Caco-2 (cell line): Measurements from ENCODE around the gene AOPEP. TPM values are rescaled to one million over a fixed set of nuclear protein-coding genes. Genes with fewer than 3 reads are reported as not detected.

Experiments used
- BruUV-seq: library from RNA; stranded (reverse); fragments of 400-500 nt; replicated peaks from 2 replicates; lab custom pipeline; 2021; lab: Mats Ljungman, UMichigan
- CTCF ChIA-PET: fragments of 300-600 bp; sonication (Branson Sonifier 250); formaldehyde crosslinking; loops from one replicate; lab custom pipeline; 2022; ENCODE audit warnings: antibody characterized with exemption; lab: Charles Lee
- POLR2A ChIA-PET: fragments of 300-600 bp; sonication (Branson Sonifier 250); formaldehyde crosslinking; loops from one replicate; lab custom pipeline; 2022; ENCODE audit warnings: antibody characterized with exemption; lab: Charles Lee
- DNase-seq, 2 experiments: peaks; one replicate each; pipeline versions ENCODE4 v3.0.0 to v3.0.0-alpha.2; 2020 to 2022
- H3K27me3 ChIP-seq: replicated peaks from 2 replicates; pipeline ENCODE4 v1.6.0; 2011; ENCODE audit warnings: low read length; ENCODE audit not compliant: control insufficient read depth, insufficient read depth
- H3K36me3 ChIP-seq: 2 replicates; pipeline ENCODE4 v1.5.1; 2011; ENCODE audit warnings: low read length; ENCODE audit not compliant: control insufficient read depth, insufficient read depth
- H3K4me1 ChIP-seq: fragments of 250-450 bp; sonication (Bioruptor Pico); 2 replicates; pipeline ENCODE4 v1.5.1; 2020; ENCODE audit warnings: mild to moderate bottlenecking
- H3K4me3 ChIP-seq: 2 replicates; pipeline ENCODE4 v1.5.1; 2011; ENCODE audit warnings: low read depth, mild to moderate bottlenecking, control low read depth, low read length
- H3K9me3 ChIP-seq: fragments of 250-450 bp; sonication (Bioruptor Pico); 2 replicates; pipeline ENCODE4 v1.5.1; 2020; ENCODE audit warnings: mild to moderate bottlenecking, moderate library complexity
- H3K27ac Mint-ChIP-seq: one replicate; pipeline ENCODE4 v1.8.0; 2022; ENCODE audit warnings: mixed read lengths; ENCODE audit not compliant: unreplicated experiment
- H3K27me3 Mint-ChIP-seq: one replicate; pipeline ENCODE4 v1.8.0; 2022; ENCODE audit warnings: mixed read lengths; ENCODE audit not compliant: insufficient read depth, unreplicated experiment
- H3K36me3 Mint-ChIP-seq: one replicate; pipeline ENCODE4 v1.8.0; 2022; ENCODE audit warnings: mild to moderate bottlenecking, mixed read lengths; ENCODE audit not compliant: insufficient read depth, unreplicated experiment
- H3K4me1 Mint-ChIP-seq: one replicate; pipeline ENCODE4 v1.8.0; 2022; ENCODE audit warnings: low read depth, mixed read lengths; ENCODE audit not compliant: unreplicated experiment
- H3K4me3 Mint-ChIP-seq: one replicate; pipeline ENCODE4 v1.8.0; 2022; ENCODE audit warnings: mild to moderate bottlenecking, moderate library complexity, mixed read lengths; ENCODE audit not compliant: unreplicated experiment
- H3K9me3 Mint-ChIP-seq: one replicate; pipeline ENCODE4 v1.8.0; 2022; ENCODE audit warnings: mixed read lengths; ENCODE audit not compliant: unreplicated experiment
- intact Hi-C: fragments of 100-400 bp; cut with micrococcal nuclease; formaldehyde crosslinking; loops from one replicate; pipeline ENCODE4 v1.10.0; 2022; ENCODE audit not compliant: unreplicated experiment
- total RNA-seq: library from RNA; stranded (reverse); gene quantifications from 2 replicates; pipeline ENCODE4 v1.2.3, GENCODE V29; 2022
- TF ChIP-seq, protein P1 (sequence below), 2 experiments: fragments of 200-600 bp in 1 of 2; IDR thresholded peaks; 1 replicate in 1 of 2; 2 replicates in 1 of 2; pipeline versions ENCODE4 v1.5.1 to v1.8.0; 2011 to 2022; ENCODE audit warnings: antibody characterized with exemption in 1 of 2, control low read depth in 1 of 2, inconsistent platforms in 1 of 2, low read depth in 1 of 2, low read length in 1 of 2, mild to moderate bottlenecking in 1 of 2, moderate library complexity in 1 of 2; ENCODE audit not compliant: insufficient read depth in 1 of 2, severe bottlenecking in 1 of 2, unreplicated experiment in 1 of 2

Gene AOPEP
- total RNA-seq, 1 experiment from 2014 or later, result 63.3 TPM

DNA sequence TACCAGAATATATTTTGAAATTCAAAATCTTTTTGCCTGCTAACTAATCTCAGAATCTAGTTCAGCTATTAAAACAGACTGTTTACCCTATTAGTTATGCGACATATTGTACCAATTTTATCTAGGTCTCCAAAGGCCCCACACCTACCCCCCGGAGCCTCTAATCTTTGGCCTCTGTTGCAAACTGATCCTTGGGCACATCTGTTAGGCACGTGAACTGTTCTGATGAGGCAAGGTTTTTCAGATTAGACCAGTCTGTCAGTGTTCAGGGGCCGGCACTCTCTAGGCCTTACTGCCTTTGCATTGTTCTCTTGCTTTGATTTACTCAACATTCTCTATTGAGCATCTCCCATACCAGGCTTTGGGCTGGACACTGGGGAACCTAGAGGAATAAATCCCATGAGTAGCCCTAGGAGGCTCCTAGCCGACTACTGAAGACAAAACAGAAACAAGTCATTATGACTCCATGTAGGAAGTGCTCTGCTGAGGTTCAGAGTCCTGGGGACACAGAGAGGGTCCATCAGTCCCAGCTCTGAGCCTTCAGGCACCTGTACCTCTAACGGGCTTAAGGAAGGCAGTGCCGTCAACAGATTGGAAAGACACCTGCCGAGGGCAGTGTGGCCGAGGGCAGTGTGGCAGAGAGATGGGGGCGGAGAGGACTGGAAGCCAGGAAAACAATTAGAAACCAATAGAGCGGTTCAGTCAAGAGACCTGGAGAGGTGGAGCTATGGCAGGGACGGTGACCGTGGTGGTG, 245.1 kb downstream of the AOPEP start:
- H3K9me3 Mint-ChIP-seq, result no peaks in the 10 kb centered on the region
- H3K36me3 Mint-ChIP-seq, result no peaks in the 10 kb centered on the region
- H3K4me3 ChIP-seq, result no peak overlapping the region
- H3K4me3 Mint-ChIP-seq, result no peak overlapping the region
- no peaks in the 10 kb centered on the region for H3K27me3 ChIP-seq
- no peaks in the 10 kb centered on the region for H3K27me3 Mint-ChIP-seq
- H3K4me1 ChIP-seq, result peaks cover 10% of the 10 kb centered on the region
- H3K4me1 Mint-ChIP-seq, result peaks cover 13% of the 10 kb centered on the region
- POLR2A ChIA-PET, result no interaction called here
- CTCF ChIA-PET, result no interaction called here
- DNase-seq, result no peak
- H3K27ac Mint-ChIP-seq, result no peak overlapping the region
- H3K9me3 ChIP-seq, result no peaks in the 10 kb centered on the region
- TF ChIP-seq, protein P1, sequence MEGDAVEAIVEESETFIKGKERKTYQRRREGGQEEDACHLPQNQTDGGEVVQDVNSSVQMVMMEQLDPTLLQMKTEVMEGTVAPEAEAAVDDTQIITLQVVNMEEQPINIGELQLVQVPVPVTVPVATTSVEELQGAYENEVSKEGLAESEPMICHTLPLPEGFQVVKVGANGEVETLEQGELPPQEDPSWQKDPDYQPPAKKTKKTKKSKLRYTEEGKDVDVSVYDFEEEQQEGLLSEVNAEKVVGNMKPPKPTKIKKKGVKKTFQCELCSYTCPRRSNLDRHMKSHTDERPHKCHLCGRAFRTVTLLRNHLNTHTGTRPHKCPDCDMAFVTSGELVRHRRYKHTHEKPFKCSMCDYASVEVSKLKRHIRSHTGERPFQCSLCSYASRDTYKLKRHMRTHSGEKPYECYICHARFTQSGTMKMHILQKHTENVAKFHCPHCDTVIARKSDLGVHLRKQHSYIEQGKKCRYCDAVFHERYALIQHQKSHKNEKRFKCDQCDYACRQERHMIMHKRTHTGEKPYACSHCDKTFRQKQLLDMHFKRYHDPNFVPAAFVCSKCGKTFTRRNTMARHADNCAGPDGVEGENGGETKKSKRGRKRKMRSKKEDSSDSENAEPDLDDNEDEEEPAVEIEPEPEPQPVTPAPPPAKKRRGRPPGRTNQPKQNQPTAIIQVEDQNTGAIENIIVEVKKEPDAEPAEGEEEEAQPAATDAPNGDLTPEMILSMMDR (IDR thresholded peaks at IDR 0.05; ENCODE audit: insufficient read depth in 1 of 2, low read depth in 1 of 2, low read length in 1 of 2, severe bottlenecking in 1 of 2, unreplicated experiment in 1 of 2), result no peak
- no TSS peak for BruUV-seq
- intact Hi-C loops, result no loop called here
- H3K36me3 ChIP-seq, result no peaks in the 10 kb centered on the region; the same call in 1 of the 2 replicates

DNA sequence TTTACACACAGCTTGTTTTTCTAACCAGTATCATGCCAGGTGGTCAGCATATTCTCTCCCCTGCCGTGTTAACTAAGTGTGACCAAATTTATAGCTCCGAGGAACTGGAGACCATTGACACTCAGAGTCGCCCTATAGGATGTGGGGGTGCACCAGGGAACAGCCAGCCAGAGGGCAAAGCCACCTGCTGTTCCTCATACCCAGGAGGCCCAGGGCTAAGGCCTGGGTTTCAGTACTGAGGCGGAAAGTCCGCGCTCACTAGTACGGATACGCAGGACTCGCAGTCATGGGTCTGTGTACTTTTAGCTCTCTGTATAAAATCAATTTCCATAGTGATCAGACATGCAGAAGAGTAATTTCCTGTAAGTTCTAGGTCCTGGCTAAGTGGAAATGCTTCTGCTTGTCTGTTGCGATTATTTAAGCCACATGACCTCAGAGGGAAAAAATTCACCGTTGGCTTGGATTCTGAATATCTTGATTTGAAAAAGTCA, 247.0 kb downstream of the AOPEP start:
- peaks cover 10% of the 10 kb centered on the region for H3K4me1 ChIP-seq
- TF ChIP-seq, protein P1 (IDR thresholded peaks at IDR 0.05; ENCODE audit: insufficient read depth in 1 of 2, low read depth in 1 of 2, low read length in 1 of 2, severe bottlenecking in 1 of 2, unreplicated experiment in 1 of 2), result no peak
- H3K4me3 ChIP-seq, result no peak overlapping the region
- CTCF ChIA-PET, result no interaction called here
- Mint-ChIP-seq H3K36me3 (no peaks in the 10 kb centered on the region), H3K4me1 (peaks cover 14% of the 10 kb centered on the region), H3K4me3 (no peak overlapping the region), H3K9me3 (no peaks in the 10 kb centered on the region), H3K27me3 (no peaks in the 10 kb centered on the region), H3K27ac (no peak overlapping the region)
- no peaks in the 10 kb centered on the region for H3K9me3 ChIP-seq
- POLR2A ChIA-PET, result no interaction called here
- intact Hi-C loops, result no loop called here
- no peaks in the 10 kb centered on the region; the same call in 1 of the 2 replicates for H3K36me3 ChIP-seq
- H3K27me3 ChIP-seq, result no peaks in the 10 kb centered on the region
- no TSS peak for BruUV-seq
- no peak for DNase-seq

DNA sequence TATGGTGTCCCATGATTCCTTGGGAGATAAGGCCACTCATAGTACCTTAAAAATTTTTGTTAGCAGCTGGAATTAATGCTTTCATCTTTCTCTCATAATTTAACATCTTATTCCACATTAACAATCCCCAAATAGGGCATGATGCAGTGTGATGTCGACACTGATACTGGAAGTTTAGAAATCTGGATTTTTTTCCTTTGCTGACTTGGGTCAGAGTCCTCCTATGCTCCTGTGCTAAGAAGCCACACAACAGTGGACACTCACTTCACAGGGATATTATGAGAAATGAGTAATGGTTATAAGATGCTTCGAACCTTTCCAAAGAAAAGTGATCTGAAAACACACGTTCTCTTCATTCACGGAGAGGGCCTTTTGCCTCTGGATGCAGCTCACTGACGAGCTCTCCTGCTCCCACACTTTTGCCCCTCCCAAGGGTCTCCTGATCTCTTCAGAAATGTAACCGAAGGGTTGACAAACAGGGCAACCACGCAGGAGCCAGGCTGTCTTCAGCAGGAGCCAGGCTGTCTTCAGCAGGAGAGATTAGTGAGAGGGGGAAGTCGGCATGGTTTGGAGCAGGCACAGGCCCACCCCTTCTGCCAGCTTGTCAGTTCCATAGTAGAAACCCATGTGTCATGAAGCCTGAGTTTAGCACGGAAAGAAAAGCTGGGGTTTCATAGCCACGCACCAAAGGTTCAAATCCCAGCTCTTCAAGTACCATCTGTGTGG, 247.8 kb downstream of the AOPEP start:
- intact Hi-C loops, result no loop called here
- Mint-ChIP-seq H3K4me1 (peaks cover 14% of the 10 kb centered on the region), H3K4me3 (no peak overlapping the region), H3K27me3 (no peaks in the 10 kb centered on the region), H3K36me3 (no peaks in the 10 kb centered on the region), H3K27ac (no peak overlapping the region), H3K9me3 (no peaks in the 10 kb centered on the region)
- CTCF ChIA-PET, result no interaction called here
- no TSS peak for BruUV-seq
- TF ChIP-seq, protein P1 (IDR thresholded peaks at IDR 0.05; ENCODE audit: insufficient read depth in 1 of 2, low read depth in 1 of 2, low read length in 1 of 2, severe bottlenecking in 1 of 2, unreplicated experiment in 1 of 2), result no peak
- DNase-seq, result no peak
- POLR2A ChIA-PET, result no interaction called here
- H3K27me3 ChIP-seq, result no peaks in the 10 kb centered on the region
- H3K4me1 ChIP-seq, result peaks cover 10% of the 10 kb centered on the region
- H3K4me3 ChIP-seq, result no peak overlapping the region
- no peaks in the 10 kb centered on the region for H3K9me3 ChIP-seq
- H3K36me3 ChIP-seq, result no peaks in the 10 kb centered on the region; the same call in 1 of the 2 replicates
